ENCODE data around the gene DLEC1. TPM values are rescaled to one million over a fixed set of nuclear protein-coding genes. Genes with fewer than 3 reads are reported as not detected.
"Not testable (repeated sequence)": the region's sequence is repeated elsewhere in the genome, so short reads cannot be mapped to it uniquely, and the experiment has no call there.

DLEC1 gene
- total and polyA plus RNA-seq, 7 donors, result 0.16 to 0.60 (median 0.41) TPM

GRCh38 chr3:38086496-38086895 is 47.5 kb downstream of the DLEC1 start:
- Histone ChIP-seq H3K27me3 (no peaks in the 10 kb centered on the region), H3K36me3 (no peaks in the 10 kb centered on the region), H3K4me1 (no peaks in the 10 kb centered on the region), H3K4me3 (no peak overlapping the region), H3K9me3 (no peaks in the 10 kb centered on the region), H3K27ac (no peak overlapping the region)
- no peak for TF ChIP-seq POLR2A (IDR thresholded peaks at IDR 0.05)
- TF ChIP-seq POLR2AphosphoS5 (IDR thresholded peaks at IDR 0.05), result no peak
- TF ChIP-seq EP300 (IDR thresholded peaks at IDR 0.05), result no peak
- intact Hi-C loops (cut with DNase I), result no loop called here
- DNase-seq, result no peak
- WGBS, 2 donors, result 88 to 93% methylated on average over 3 of the region's 3 CpGs

DNA sequence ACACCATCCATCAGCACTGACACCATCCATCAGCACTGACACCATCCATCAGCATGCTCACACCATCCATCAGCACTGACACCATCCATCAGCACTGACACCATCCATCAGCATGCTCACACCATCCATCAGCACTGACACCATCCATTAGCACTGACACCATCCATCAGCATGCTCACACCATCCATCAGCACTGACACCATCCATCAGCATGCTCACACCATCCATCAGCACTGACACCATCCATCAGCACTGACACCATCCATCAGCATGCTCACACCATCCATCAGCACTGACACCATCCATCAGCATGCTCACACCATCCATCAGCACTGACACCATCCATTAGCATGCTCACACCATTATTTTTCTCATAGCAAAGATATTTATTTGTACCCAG is 48.3 kb downstream of the DLEC1 start:
- H3K4me3 ChIP-seq; H3K27ac ChIP-seq; intact Hi-C loops (cut with DNase I); H3K27me3 ChIP-seq; H3K9me3 ChIP-seq; DNase-seq; H3K4me1 ChIP-seq; H3K36me3 ChIP-seq: not testable (repeated sequence)

DNA sequence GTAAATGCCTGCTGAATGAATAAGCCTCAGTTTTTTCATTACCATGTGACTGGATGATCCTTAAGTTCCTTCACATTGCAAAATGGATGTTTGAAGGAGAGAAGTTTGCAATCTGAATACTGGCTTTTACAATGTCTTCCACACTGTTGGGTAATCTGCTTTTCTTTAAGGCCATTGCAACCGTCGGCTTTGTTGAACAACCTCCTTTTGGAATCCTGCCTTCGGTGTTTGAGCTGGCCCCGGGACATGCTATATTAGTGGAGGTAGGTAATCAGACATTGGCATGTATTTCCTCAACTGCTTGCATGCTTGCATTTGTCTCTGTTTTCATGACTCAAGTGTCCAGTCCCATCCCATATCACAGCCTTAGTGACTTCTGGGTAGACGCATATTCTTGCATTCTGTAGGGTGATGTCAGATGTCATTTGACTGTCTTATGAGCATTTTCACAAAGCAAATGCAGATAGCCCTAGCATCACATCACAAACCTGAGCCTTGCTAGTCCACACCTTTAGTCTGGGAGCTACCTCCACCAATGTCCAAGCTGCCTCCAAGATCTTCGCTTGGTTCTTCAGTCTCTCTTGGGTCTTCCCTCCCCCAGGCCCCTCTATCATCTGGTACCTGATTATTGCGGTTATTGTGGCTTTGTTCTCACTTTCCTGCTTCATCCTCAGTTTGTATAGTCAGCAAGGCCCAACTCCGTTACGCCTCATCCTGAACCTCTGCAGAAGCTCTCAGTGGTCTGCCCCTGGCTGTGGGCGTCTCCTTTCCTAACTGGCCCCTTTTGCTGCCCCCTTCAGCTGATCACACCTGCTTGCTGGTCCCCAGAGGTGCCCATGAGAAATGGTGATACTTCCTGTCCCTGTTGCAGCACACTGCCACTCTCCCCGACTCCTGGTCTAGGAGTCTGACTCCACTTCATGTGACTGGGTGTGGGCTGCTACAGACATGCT is 49.4 kb downstream of the DLEC1 start:
- 90 to 93% methylated on average over 11 of the region's 11 CpGs for whole genome bisulfite sequencing, 2 donors
- Histone ChIP-seq H3K4me3 (no peak overlapping the region), H3K4me1 (no peaks in the 10 kb centered on the region), H3K27ac (no peak overlapping the region), H3K36me3 (no peaks in the 10 kb centered on the region), H3K27me3 (no peaks in the 10 kb centered on the region), H3K9me3 (no peaks in the 10 kb centered on the region)
- TF ChIP-seq POLR2A (IDR thresholded peaks at IDR 0.05) (no peak), POLR2AphosphoS5 (IDR thresholded peaks at IDR 0.05) (no peak), EP300 (IDR thresholded peaks at IDR 0.05) (no peak)
- TF ChIP-seq, protein P1, sequence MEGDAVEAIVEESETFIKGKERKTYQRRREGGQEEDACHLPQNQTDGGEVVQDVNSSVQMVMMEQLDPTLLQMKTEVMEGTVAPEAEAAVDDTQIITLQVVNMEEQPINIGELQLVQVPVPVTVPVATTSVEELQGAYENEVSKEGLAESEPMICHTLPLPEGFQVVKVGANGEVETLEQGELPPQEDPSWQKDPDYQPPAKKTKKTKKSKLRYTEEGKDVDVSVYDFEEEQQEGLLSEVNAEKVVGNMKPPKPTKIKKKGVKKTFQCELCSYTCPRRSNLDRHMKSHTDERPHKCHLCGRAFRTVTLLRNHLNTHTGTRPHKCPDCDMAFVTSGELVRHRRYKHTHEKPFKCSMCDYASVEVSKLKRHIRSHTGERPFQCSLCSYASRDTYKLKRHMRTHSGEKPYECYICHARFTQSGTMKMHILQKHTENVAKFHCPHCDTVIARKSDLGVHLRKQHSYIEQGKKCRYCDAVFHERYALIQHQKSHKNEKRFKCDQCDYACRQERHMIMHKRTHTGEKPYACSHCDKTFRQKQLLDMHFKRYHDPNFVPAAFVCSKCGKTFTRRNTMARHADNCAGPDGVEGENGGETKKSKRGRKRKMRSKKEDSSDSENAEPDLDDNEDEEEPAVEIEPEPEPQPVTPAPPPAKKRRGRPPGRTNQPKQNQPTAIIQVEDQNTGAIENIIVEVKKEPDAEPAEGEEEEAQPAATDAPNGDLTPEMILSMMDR (IDR thresholded peaks at IDR 0.05), result no peak
- intact Hi-C loops (cut with DNase I), result no loop called here
- DNase-seq, result no peak

DNA sequence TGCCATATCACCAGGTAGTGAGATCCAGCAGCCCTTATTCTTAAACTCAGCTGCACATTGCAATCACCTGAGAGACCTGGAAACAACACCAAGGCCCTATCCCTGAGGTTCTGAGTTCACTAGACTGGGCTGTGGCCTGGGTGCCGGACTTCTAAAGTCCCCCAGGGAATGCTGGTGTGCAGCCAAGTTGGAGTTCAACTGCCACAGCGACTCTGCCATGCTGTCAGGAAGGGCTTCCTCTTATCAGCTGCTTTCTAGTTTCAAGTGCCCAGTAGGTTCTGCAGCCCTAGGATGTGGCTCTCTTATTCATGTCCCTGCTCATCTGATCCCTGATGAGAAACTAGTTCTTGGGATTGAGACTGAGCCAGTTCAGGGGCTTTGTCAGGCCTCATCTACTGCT is 50.2 kb downstream of the DLEC1 start:
- no peak for DNase-seq
- H3K27me3 ChIP-seq, result no peaks in the 10 kb centered on the region
- no peaks in the 10 kb centered on the region for H3K4me1 ChIP-seq
- no peak for TF ChIP-seq EP300 (IDR thresholded peaks at IDR 0.05)
- TF ChIP-seq, protein P1 (IDR thresholded peaks at IDR 0.05), result no peak
- TF ChIP-seq POLR2AphosphoS5 (IDR thresholded peaks at IDR 0.05), result no peak
- TF ChIP-seq POLR2A (IDR thresholded peaks at IDR 0.05), result no peak
- no peaks in the 10 kb centered on the region for H3K36me3 ChIP-seq
- WGBS, 2 donors, result 89% methylated on average over 2 of the region's 2 CpGs
- intact Hi-C loops (cut with DNase I), result no loop called here
- H3K27ac ChIP-seq, result no peak overlapping the region
- no peaks in the 10 kb centered on the region for H3K9me3 ChIP-seq
- no peak overlapping the region for H3K4me3 ChIP-seq

- TF ChIP-seq, protein P1 (IDR thresholded peaks at IDR 0.05), result no peak
- TF ChIP-seq POLR2A (IDR thresholded peaks at IDR 0.05) (no peak), EP300 (IDR thresholded peaks at IDR 0.05) (no peak), POLR2AphosphoS5 (IDR thresholded peaks at IDR 0.05) (no peak)
Measured at GRCh38 chr3:38090453-38090852, 51.4 kb downstream of the DLEC1 start.

More at GRCh38 chr3:38090453-38090852, 51.4 kb downstream of the DLEC1 start:
- Histone ChIP-seq H3K36me3 (no peaks in the 10 kb centered on the region), H3K4me3 (no peak overlapping the region), H3K4me1 (no peaks in the 10 kb centered on the region), H3K27ac (no peak overlapping the region), H3K9me3 (no peaks in the 10 kb centered on the region), H3K27me3 (no peaks in the 10 kb centered on the region)
- intact Hi-C loops (cut with DNase I), result no loop called here
- no peak for DNase-seq
- WGBS, 2 donors, result 84 to 95% methylated on average over 3 of the region's 3 CpGs
